ENCODE measurements around the gene RAB17. TPM values are rescaled to one million over a fixed set of nuclear protein-coding genes. Genes with fewer than 3 reads are reported as not detected.

The RAB17 gene
- total and polyA plus RNA-seq, 2 of the 8 experiments (the other 6 are each of a cell fraction or from before 2014, with no cell fraction given), result 42.6 to 83.4 TPM

DNA sequence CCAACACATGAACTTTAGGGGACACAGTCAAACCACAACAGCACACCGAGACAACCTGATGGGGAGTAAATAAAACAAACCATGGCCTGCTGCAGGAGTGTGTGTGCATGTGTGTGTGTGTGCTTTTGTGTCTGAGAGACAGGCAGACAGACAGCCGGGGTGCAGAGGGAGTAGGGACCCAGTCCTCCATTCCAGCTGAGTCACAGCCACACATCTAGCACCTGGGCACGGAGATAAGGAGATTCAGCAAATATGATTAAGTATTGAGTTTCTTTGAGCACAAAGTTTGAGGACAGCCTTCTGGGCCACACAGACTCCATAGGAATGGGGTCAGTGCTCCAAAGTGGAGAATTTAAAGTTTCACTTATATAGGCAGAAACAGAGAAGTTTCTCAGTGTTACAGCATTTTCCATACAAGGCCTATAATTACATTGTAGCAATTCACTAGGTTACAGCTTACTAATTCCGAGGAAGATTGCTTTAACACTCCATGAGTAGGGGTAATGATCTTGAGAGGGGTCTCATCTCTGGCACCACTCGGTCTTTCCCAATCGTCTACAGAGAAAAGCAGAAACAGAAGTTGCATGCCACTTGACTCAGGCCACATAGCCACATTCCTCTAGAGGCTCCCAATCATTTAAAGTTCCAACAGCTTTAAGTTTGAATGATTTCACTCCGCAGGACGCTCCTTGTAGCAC is 55.0 kb downstream of the RAB17 start:
- Histone ChIP-seq H3K36me3 (ENCODE audit: control insufficient read depth in 2 of 4, insufficient read depth in 4 of 4, low read length in 3 of 4) (no peaks in the 10 kb centered on the region), H3K18ac (ENCODE audit: extremely low read depth, low read length) (no peak overlapping the region), H2BK15ac (ENCODE audit: low read length) (no peak overlapping the region), H2BK12ac (ENCODE audit: low read depth, low read length) (no peak overlapping the region), H3K14ac (ENCODE audit: insufficient read length) (no peak overlapping the region), H2BK20ac (ENCODE audit: low read length) (no peak overlapping the region), H2AFZ (ENCODE audit: low read length) (no peak overlapping the region), H3K4me3 (ENCODE audit: extremely low read depth in 1 of 4, insufficient read depth in 2 of 4, low read depth in 3 of 4, low read length in 4 of 4) (no peak overlapping the region), H4K20me1 (replicated peaks in 1 of 2; ENCODE audit: control insufficient read depth in 1 of 2, insufficient read depth in 2 of 2, low read length in 2 of 2) (peaks cover 0 to 2% of the 10 kb centered on the region in 2 experiments), H3K79me2 (ENCODE audit: control insufficient read depth in 1 of 2, insufficient read depth in 2 of 2, low read length in 2 of 2) (no peaks in the 10 kb centered on the region), H3K4me2 (ENCODE audit: insufficient read depth in 1 of 2, low read depth in 2 of 2, low read length in 2 of 2) (no peak overlapping the region), H3K27ac (ENCODE audit: low read depth, low read length) (no peak overlapping the region), H3K79me1 (ENCODE audit: low read depth, low read length) (peaks cover 2% of the 10 kb centered on the region; the same call in 1 of the 2 replicates), H2BK5ac (ENCODE audit: low read depth, low read length) (no peak overlapping the region), H4K91ac (replicated peaks; ENCODE audit: insufficient read length, low read length) (no peak overlapping the region), H3K9me3 (ENCODE audit: insufficient read depth in 2 of 2, low read depth in 1 of 2, low read length in 1 of 2) (no peaks in the 10 kb centered on the region), H4K8ac (ENCODE audit: extremely low read depth, insufficient read depth, low read length) (no peak overlapping the region), H3K23me2 (ENCODE audit: low read depth, low read length) (no peaks in the 10 kb centered on the region), H3K56ac (replicated peaks; ENCODE audit: insufficient read length, low read depth, low read length) (no peak overlapping the region), H3K4ac (replicated peaks; ENCODE audit: insufficient read length, low read depth, low read length) (no peak overlapping the region), H2BK120ac (replicated peaks; ENCODE audit: low read depth, low read length) (no peak overlapping the region), H3K9ac (replicated peaks in 1 of 4; ENCODE audit: extremely low read depth in 1 of 4, low read depth in 3 of 4, low read length in 3 of 4) (no peak overlapping the region), H3K4me1 (replicated peaks in 1 of 4; ENCODE audit: control insufficient read depth in 3 of 4, insufficient read depth in 4 of 4, low read length in 3 of 4) (no peaks in the 10 kb centered on the region; a peak in 1 of 7 replicates), H2AK5ac (ENCODE audit: low read depth, low read length) (no peak overlapping the region), H3K23ac (ENCODE audit: insufficient read length) (no peak overlapping the region), H3K27me3 (replicated peaks in 1 of 4; ENCODE audit: control insufficient read depth in 3 of 4, extremely low read depth in 1 of 4, insufficient read depth in 3 of 4, low read length in 3 of 4) (no peaks in the 10 kb centered on the region), H4K5ac (ENCODE audit: insufficient read length, low read depth, low read length) (no peak overlapping the region)
- ChIA-PET POLR2A (ENCODE audit: partially characterized antibody) (interaction anchor here (1.0 to 1.8 kb wide), 3 partner anchors 8 to 37 kb away, joined by 3 to 4 read pairs (median 4); no protein-coding TSS in a partner anchor), CTCF (ENCODE audit: partially characterized antibody) (interaction anchor here (1.1 kb wide), 1 partner anchor 10 kb away, joined by 4 read pairs; no protein-coding TSS in a partner anchor)
- DNase-seq (ENCODE audit: low read depth in 1 of 2, low spot score in 2 of 2) (no peak), FAIRE-seq (no peak)
- WGBS, 2 experiments (ENCODE audit: extremely low coverage in 1 of 2, insufficient coverage in 1 of 2, insufficient read length in 1 of 2, insufficient replicate concordance in 2 of 2, low coverage in 1 of 2, low lambda C conversion rate in 2 of 2, missing lambda C conversion rate in 1 of 2), result 93% methylated on average over 8 of the region's 8 CpGs; no CpG with 5 or more reads in 1 of the 2 experiments
- TF ChIP-seq CBX8 (IDR thresholded peaks at IDR 0.05; ENCODE audit: borderline replicate concordance, low read depth, low read length), result no peak
- no peak for TF ChIP-seq CTBP2 (IDR thresholded peaks at IDR 0.05; ENCODE audit: borderline replicate concordance, insufficient read depth, insufficient read length, low read length)
- no peak for TF ChIP-seq JUND (IDR thresholded peaks at IDR 0.05; ENCODE audit: low read length)
- TF ChIP-seq CEBPB (IDR thresholded peaks at IDR 0.05; ENCODE audit: low read depth, low read length), result no peak
- no peak for TF ChIP-seq RXRA (IDR thresholded peaks at IDR 0.05; ENCODE audit: insufficient read depth, low read depth, low read length)
- no peak for TF ChIP-seq GABPA (IDR thresholded peaks at IDR 0.05; ENCODE audit: borderline replicate concordance, insufficient read depth, low read length)
- TF ChIP-seq KDM1A (IDR thresholded peaks at IDR 0.05; ENCODE audit: borderline replicate concordance, low read length), result no peak
- TF ChIP-seq SIN3A (conservative IDR thresholded peaks at IDR 0.05 in 1 of 2, IDR thresholded peaks at IDR 0.05 in 1 of 2; ENCODE audit: low read depth in 1 of 2, low read length in 2 of 2), result no peak
- TF ChIP-seq, protein P1, sequence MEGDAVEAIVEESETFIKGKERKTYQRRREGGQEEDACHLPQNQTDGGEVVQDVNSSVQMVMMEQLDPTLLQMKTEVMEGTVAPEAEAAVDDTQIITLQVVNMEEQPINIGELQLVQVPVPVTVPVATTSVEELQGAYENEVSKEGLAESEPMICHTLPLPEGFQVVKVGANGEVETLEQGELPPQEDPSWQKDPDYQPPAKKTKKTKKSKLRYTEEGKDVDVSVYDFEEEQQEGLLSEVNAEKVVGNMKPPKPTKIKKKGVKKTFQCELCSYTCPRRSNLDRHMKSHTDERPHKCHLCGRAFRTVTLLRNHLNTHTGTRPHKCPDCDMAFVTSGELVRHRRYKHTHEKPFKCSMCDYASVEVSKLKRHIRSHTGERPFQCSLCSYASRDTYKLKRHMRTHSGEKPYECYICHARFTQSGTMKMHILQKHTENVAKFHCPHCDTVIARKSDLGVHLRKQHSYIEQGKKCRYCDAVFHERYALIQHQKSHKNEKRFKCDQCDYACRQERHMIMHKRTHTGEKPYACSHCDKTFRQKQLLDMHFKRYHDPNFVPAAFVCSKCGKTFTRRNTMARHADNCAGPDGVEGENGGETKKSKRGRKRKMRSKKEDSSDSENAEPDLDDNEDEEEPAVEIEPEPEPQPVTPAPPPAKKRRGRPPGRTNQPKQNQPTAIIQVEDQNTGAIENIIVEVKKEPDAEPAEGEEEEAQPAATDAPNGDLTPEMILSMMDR (IDR thresholded peaks at IDR 0.05; ENCODE audit: control extremely low read depth in 1 of 3, insufficient read depth in 1 of 3, low read depth in 1 of 3, low read length in 3 of 3), result no peak
- no peak for TF ChIP-seq POU5F1 (IDR thresholded peaks at IDR 0.05; ENCODE audit: low read depth, low read length)

Data from H1 (cell line).